H1 (cell line): ENCODE data around the gene P4HA1.

Experiments used
- CHD2 ChIP-seq: IDR thresholded peaks from 2 replicates; pipeline ENCODE4 v1.6.1; 2012; ENCODE audit warnings: low read length, improper control_type of control experiment
- CREB1 ChIP-seq: IDR thresholded peaks from 2 replicates; pipeline ENCODE4 v1.6.1; 2012; ENCODE audit warnings: inconsistent platforms
- POLR2A ChIP-seq, 2 experiments: IDR thresholded peaks; 1 replicate in 1 of 2; 2 replicates in 1 of 2; pipeline ENCODE4 v1.6.1; 2011; ENCODE audit warnings: low read depth in 2 of 2, low read length in 2 of 2, mild to moderate bottlenecking in 2 of 2; ENCODE audit errors: control extremely low read depth in 1 of 2
- YY1 ChIP-seq: IDR thresholded peaks from 2 replicates; pipeline ENCODE4 v1.6.1; 2011; ENCODE audit warnings: low read depth, mild to moderate bottlenecking, low read length

GRCh38 chr10:73054286-73054685, 42.4 kb downstream of the P4HA1 start:
- TF ChIP-seq CREB1 (no peak), POLR2A (IDR thresholded peaks at IDR 0.05; ENCODE audit: control extremely low read depth in 1 of 2, low read depth in 2 of 2, low read length in 2 of 2) (no peak), YY1 (no peak), CHD2 (no peak)
